ENCODE results near the gene CFAP100.

Gene CFAP100

DNA sequence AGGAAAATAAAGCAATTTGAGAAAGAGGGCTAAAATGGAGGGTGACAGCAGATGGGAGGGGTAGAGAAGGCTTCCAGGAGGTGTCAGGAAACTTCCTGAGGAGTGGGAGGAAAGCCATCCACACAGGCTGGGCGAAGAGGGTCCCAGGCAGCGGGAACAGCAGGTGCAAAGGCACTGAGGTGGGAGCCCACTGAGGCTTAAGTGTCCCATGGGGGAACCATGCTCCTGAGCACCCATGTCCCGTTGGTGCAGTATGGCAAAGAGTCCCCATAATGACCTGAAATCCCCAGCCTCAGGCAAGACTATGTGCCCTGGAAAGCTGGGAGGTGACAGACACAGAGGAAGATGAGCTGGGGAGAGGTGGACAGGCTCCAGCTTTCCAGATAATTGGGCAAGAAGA is 30.0 kb downstream of the CFAP100 start:
- TF ChIP-seq, protein P1, sequence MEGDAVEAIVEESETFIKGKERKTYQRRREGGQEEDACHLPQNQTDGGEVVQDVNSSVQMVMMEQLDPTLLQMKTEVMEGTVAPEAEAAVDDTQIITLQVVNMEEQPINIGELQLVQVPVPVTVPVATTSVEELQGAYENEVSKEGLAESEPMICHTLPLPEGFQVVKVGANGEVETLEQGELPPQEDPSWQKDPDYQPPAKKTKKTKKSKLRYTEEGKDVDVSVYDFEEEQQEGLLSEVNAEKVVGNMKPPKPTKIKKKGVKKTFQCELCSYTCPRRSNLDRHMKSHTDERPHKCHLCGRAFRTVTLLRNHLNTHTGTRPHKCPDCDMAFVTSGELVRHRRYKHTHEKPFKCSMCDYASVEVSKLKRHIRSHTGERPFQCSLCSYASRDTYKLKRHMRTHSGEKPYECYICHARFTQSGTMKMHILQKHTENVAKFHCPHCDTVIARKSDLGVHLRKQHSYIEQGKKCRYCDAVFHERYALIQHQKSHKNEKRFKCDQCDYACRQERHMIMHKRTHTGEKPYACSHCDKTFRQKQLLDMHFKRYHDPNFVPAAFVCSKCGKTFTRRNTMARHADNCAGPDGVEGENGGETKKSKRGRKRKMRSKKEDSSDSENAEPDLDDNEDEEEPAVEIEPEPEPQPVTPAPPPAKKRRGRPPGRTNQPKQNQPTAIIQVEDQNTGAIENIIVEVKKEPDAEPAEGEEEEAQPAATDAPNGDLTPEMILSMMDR (conservative IDR thresholded peaks at IDR 0.05; ENCODE audit: low read depth) = no peak
- H3K27ac ChIP-seq = no peak overlapping the region
- CTCF ChIA-PET = no interaction called here
- POLR2A ChIA-PET (ENCODE audit: low non-redundant PET) = no interaction called here
- no peak for DNase-seq (ENCODE audit: low spot score)

DNA sequence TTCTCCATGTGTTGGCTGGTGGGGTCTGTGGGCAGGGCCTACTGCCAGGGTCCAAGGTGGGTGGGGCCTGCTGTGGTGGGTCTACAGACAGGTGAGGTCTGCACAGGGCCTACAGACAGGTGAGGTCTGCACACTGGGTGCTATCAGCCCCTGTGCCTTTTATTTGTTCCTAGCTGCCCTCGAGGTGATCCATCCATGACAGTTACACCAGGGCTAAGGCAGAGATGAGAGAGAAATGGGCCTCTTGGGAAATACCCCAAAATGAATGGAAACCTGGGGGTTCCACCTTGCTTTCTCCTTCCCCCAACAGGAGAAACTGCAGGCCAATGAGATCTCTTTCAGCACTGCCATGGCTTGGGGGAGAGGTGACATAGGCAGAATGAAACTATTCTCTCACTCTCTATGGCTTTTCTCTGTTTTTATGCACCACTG is 36.4 kb downstream of the CFAP100 start:
- POLR2A ChIA-PET (ENCODE audit: low non-redundant PET) = no interaction called here
- CTCF ChIA-PET = no interaction called here
- no peak overlapping the region for H3K27ac ChIP-seq
- TF ChIP-seq, protein P1 (conservative IDR thresholded peaks at IDR 0.05; ENCODE audit: low read depth) = no peak
- DNase-seq (ENCODE audit: low spot score) = no peak

DNA sequence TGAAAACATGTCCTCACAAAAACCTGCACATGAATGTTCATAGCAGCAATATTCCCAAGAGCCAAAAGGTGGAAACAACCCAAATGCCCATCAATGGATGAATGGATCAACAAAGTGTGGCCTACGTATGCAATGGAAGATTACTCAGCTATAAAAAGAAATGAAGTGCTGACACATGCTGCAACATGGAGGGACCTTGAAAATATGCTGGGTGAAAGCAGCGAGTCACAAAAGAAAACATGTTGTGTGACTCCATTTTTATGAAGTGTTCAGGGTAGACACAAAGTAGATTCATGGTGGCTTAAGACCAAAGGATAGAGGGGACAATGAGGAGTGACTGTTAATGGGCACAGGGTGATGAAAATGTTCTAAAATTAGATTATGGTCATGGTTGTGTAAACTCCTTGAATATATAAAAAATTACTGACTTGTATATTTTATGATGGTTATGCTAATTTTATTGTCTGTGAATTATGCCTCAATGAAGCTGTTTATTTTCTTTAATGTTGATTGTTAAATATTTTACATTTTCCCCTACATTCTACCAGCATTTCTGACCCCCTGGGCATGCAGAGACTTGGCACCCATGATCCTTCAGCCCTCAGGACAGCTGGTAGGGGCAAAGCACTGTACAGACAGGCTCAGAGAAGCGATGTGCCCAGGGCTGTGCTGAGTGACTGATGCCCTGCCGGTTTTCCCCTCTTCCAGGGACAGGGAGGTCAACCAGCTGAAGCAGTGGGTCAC is 37.8 kb downstream of the CFAP100 start:
- no peak overlapping the region for H3K27ac ChIP-seq
- POLR2A ChIA-PET (ENCODE audit: low non-redundant PET) = no interaction called here
- DNase-seq (ENCODE audit: low spot score) = no peak
- CTCF ChIA-PET = interaction anchor here (0.7 kb wide), 2 partner anchors 375 to 1110 kb away, joined by 3 read pairs; no protein-coding TSS in a partner anchor
- TF ChIP-seq, protein P1 (conservative IDR thresholded peaks at IDR 0.05; ENCODE audit: low read depth) = no peak

GRCh38 chr3:126433105-126433430 is 38.4 kb downstream of the CFAP100 start:
- CTCF ChIA-PET = no interaction called here
- TF ChIP-seq, protein P1 (conservative IDR thresholded peaks at IDR 0.05; ENCODE audit: low read depth) = no peak
- no peak for DNase-seq (ENCODE audit: low spot score)
- POLR2A ChIA-PET (ENCODE audit: low non-redundant PET) = no interaction called here
- H3K27ac ChIP-seq = no peak overlapping the region

- H3K27ac ChIP-seq = no peak overlapping the region
- CTCF ChIA-PET = interaction anchor here (0.6 kb wide), 1 partner anchor 24 kb away, joined by 3 read pairs; no protein-coding TSS in a partner anchor
- DNase-seq (ENCODE audit: low spot score) = no peak
- POLR2A ChIA-PET (ENCODE audit: low non-redundant PET) = interaction anchor here (0.5 kb wide), 1 partner anchor 317 kb away, joined by 3 read pairs; no protein-coding TSS in a partner anchor
- TF ChIP-seq, protein P1 (conservative IDR thresholded peaks at IDR 0.05; ENCODE audit: low read depth) = no peak
Measured at GRCh38 chr3:126433496-126434263, 39.0 kb downstream of the CFAP100 start.

DNA sequence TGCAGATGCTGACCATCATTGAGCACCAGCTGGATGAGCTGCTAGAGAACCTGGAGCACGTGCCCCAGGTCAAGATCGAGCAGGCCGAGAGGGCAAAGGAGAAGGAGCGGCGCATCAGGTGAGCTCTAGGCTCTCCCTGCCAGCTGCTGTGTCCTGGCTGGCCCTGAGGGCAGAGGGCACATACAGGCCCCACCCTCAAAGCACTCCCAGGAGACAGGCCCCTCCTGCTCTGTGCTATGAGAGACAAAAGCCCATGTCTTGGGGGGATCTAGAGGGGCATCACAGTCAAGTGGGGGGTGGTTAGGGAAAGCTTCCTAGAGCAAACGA is 39.5 kb downstream of the CFAP100 start:
- DNase-seq (ENCODE audit: low spot score) = no peak
- POLR2A ChIA-PET (ENCODE audit: low non-redundant PET) = no interaction called here
- TF ChIP-seq, protein P1 (conservative IDR thresholded peaks at IDR 0.05; ENCODE audit: low read depth) = no peak
- H3K27ac ChIP-seq = no peak overlapping the region
- CTCF ChIA-PET = interaction anchor here (0.6 kb wide), 1 partner anchor 25 kb away, joined by 3 read pairs; no protein-coding TSS in a partner anchor

Data from RWPE1 (cell line).